Aorta (tissue), 5 donors: ENCODE results near the gene ISX. TPM values are rescaled to one million over a fixed set of nuclear protein-coding genes. Genes with fewer than 3 reads are reported as not detected.

Source experiments
- ATAC-seq: fragments of 200-7000 bp; cut with Tn5 transposase; one replicate; pipeline ENCODE4 v1.9.1; 2022; ENCODE audit warnings: moderate library complexity; ENCODE audit not compliant: low FRiP score
- DNase-seq, 2 donors: peaks; one replicate each; pipeline ENCODE4 v3.0.0-alpha.2; 2020
- H3K27ac ChIP-seq, 2 donors: one replicate each; pipeline ENCODE4 v1.5.1; 2013; ENCODE audit warnings: low read length in 2 of 2, mild to moderate bottlenecking in 2 of 2, moderate library complexity in 2 of 2, control low read depth in 1 of 2, inconsistent platforms in 1 of 2, low read depth in 1 of 2
- H3K27me3 ChIP-seq, 2 donors: one replicate each; pipeline ENCODE4 v1.6.1; 2013; ENCODE audit warnings: control low read depth in 1 of 2, low read length in 1 of 2, mild to moderate bottlenecking in 1 of 2, moderate library complexity in 1 of 2; ENCODE audit not compliant: insufficient read depth in 2 of 2, control insufficient read depth in 1 of 2
- H3K36me3 ChIP-seq, 2 donors: one replicate each; pipeline ENCODE4 v1.6.1; 2013; ENCODE audit warnings: control low read depth in 1 of 2, low read length in 1 of 2, mild to moderate bottlenecking in 1 of 2; ENCODE audit not compliant: insufficient read depth in 2 of 2, control insufficient read depth in 1 of 2
- H3K4me1 ChIP-seq, 2 donors: one replicate each; pipeline ENCODE4 v1.6.1; 2013; ENCODE audit warnings: low read length in 2 of 2, control low read depth in 1 of 2, mild to moderate bottlenecking in 1 of 2, moderate library complexity in 1 of 2; ENCODE audit not compliant: insufficient read depth in 2 of 2, control insufficient read depth in 1 of 2
- H3K4me3 ChIP-seq, 2 donors: one replicate each; pipeline ENCODE4 v1.5.1; 2013; ENCODE audit warnings: low read length in 2 of 2, control low read depth in 1 of 2, mild to moderate bottlenecking in 1 of 2
- H3K9me3 ChIP-seq: one replicate; pipeline ENCODE4 v1.6.1; 2013; ENCODE audit warnings: mild to moderate bottlenecking, low read length; ENCODE audit not compliant: control insufficient read depth
- WGBS, 2 donors: extraction: QIAGEN DNeasy Blood & Tissue Kit; methylation state at CpG; one replicate each; pipeline ENCODE4 v1.1.7; 2013; 5-methylcytosine and 5-hydroxymethylcytosine counted together
- intact Hi-C, 2 donors: fragments of 100-400 bp; cut with DNase I; formaldehyde crosslinking; loops; one replicate each; pipeline versions ENCODE4 v1.14.2 to v1.15.0; 2022
- polyA plus RNA-seq, 2 donors: library from polyadenylated mRNA; stranded (reverse); fragments of 200-250 nt; gene quantifications; one replicate each; pipeline ENCODE4 v1.2.3, GENCODE V29; 2013
- total RNA-seq, 2 donors: library from RNA; stranded (reverse); fragmentation: NEBNext Ultra II Directional; extraction: Animal tissue kit (Norgen Biotek cat#: 25700); gene quantifications; one replicate each; pipeline ENCODE4 v1.2.1, GENCODE V29; 2021
- donor health status: healthy with polysubstance abuse.
- donor health status: Bipolar disorder and iron deficiency.
- donor health status: DM: no; HTN: no; CAD: no.
- donor health status: DM: no; HTN: no; CAD: no.
- donor health status: DM: yes; HTN: yes; CAD: no.

Gene ISX
- total and polyA plus RNA-seq, 4 donors, result 0.13 to 6.8 TPM; not detected in 2

GRCh38 chr22:35059632-35060031, 6.3 kb upstream of the ISX start:
- no peak for ATAC-seq

GRCh38 chr22:35064664-35065063, 1.3 kb upstream of the ISX start:
- H3K27ac ChIP-seq, result no peak overlapping the region
- H3K4me1 ChIP-seq, result no peaks in the 10 kb centered on the region
- DNase-seq (no peak), ATAC-seq (no peak)
- H3K27me3 ChIP-seq, result no peaks in the 10 kb centered on the region
- H3K9me3 ChIP-seq, result peaks cover 1% of the 10 kb centered on the region
- no peak overlapping the region for H3K4me3 ChIP-seq
- 92 to 100% methylated on average over 1 of the region's 1 CpG for WGBS, 2 donors
- no peaks in the 10 kb centered on the region for H3K36me3 ChIP-seq
- intact Hi-C loops, result no loop called here

More at GRCh38 chr22:35059632-35060031, 6.3 kb upstream of the ISX start:
- Histone ChIP-seq H3K4me3 (no peak overlapping the region), H3K27me3 (no peaks in the 10 kb centered on the region), H3K36me3 (no peaks in the 10 kb centered on the region), H3K4me1 (no peaks in the 10 kb centered on the region), H3K9me3 (no peaks in the 10 kb centered on the region), H3K27ac (no peak overlapping the region)
- 97% methylated on average over 3 of the region's 3 CpGs for WGBS, 2 donors
- no peak for DNase-seq
- intact Hi-C loops, result no loop called here

- 0 to 78% methylated on average over 1 of the region's 1 CpG for WGBS, 2 donors
- ATAC-seq, result no peak
- no peaks in the 10 kb centered on the region for H3K27me3 ChIP-seq
Observed at GRCh38 chr22:35065183-35065582, 775 bp upstream of the ISX start.

GRCh38 chr22:35066768-35067167, 810 bp downstream of the ISX start:
- ATAC-seq (no peak), DNase-seq (no peak)
- Histone ChIP-seq H3K36me3 (no peaks in the 10 kb centered on the region), H3K4me3 (no peak overlapping the region), H3K27ac (no peak overlapping the region), H3K9me3 (peaks cover 1% of the 10 kb centered on the region), H3K4me1 (no peaks in the 10 kb centered on the region), H3K27me3 (no peaks in the 10 kb centered on the region)
- intact Hi-C loops, result no loop called here
- WGBS, 2 donors, result 82 to 84% methylated on average over 7 of the region's 7 CpGs

More at GRCh38 chr22:35065183-35065582, 775 bp upstream of the ISX start:
- Histone ChIP-seq H3K9me3 (peaks cover 1% of the 10 kb centered on the region), H3K4me3 (no peak overlapping the region), H3K4me1 (no peaks in the 10 kb centered on the region), H3K36me3 (no peaks in the 10 kb centered on the region), H3K27ac (no peak overlapping the region)
- intact Hi-C loops, result no loop called here
- no peak for DNase-seq

- intact Hi-C loops, result no loop called here
- no peak for DNase-seq
- Histone ChIP-seq H3K4me3 (no peak overlapping the region), H3K36me3 (no peaks in the 10 kb centered on the region), H3K9me3 (peaks cover 1% of the 10 kb centered on the region), H3K27ac (no peak overlapping the region), H3K27me3 (no peaks in the 10 kb centered on the region), H3K4me1 (no peaks in the 10 kb centered on the region)
- no peak for ATAC-seq
- WGBS, 2 donors, result 39 to 55% methylated on average over 1 of the region's 1 CpG
Observed at GRCh38 chr22:35069541-35069940, 3.6 kb downstream of the ISX start.

GRCh38 chr22:35070451-35071093, 4.6 kb downstream of the ISX start:
- H3K27ac ChIP-seq, result no peak overlapping the region
- H3K27me3 ChIP-seq, result no peaks in the 10 kb centered on the region
- no peaks in the 10 kb centered on the region for H3K9me3 ChIP-seq
- H3K4me1 ChIP-seq, result no peaks in the 10 kb centered on the region
- WGBS, 2 donors, result 88 to 94% methylated on average over 2 of the region's 2 CpGs
- no peak overlapping the region for H3K4me3 ChIP-seq
- H3K36me3 ChIP-seq, result no peaks in the 10 kb centered on the region
- intact Hi-C loops, result no loop called here
- ATAC-seq (no peak), DNase-seq (no peak)

GRCh38 chr22:35071784-35072183, 5.8 kb downstream of the ISX start:
- H3K4me3 ChIP-seq, result no peak overlapping the region
- no peak for DNase-seq
- no peaks in the 10 kb centered on the region for H3K27me3 ChIP-seq
- H3K9me3 ChIP-seq, result no peaks in the 10 kb centered on the region
- 58 to 72% methylated on average over 3 of the region's 3 CpGs for WGBS, 2 donors
- H3K36me3 ChIP-seq, result no peaks in the 10 kb centered on the region
- ATAC-seq, result no peak
- H3K27ac ChIP-seq, result no peak overlapping the region
- H3K4me1 ChIP-seq, result no peaks in the 10 kb centered on the region
- intact Hi-C loops, result no loop called here

- no peak for ATAC-seq
- H3K4me1 ChIP-seq, result no peaks in the 10 kb centered on the region
- intact Hi-C loops, result no loop called here
- no peak for DNase-seq
- H3K27ac ChIP-seq, result no peak overlapping the region
- no peaks in the 10 kb centered on the region for H3K9me3 ChIP-seq
- no peaks in the 10 kb centered on the region for H3K27me3 ChIP-seq
- no peak overlapping the region for H3K4me3 ChIP-seq
- WGBS, 2 donors, result 57 to 63% methylated on average over 4 of the region's 4 CpGs
- no peaks in the 10 kb centered on the region for H3K36me3 ChIP-seq
Observed at GRCh38 chr22:35072925-35073324, 7.0 kb downstream of the ISX start.

- Histone ChIP-seq H3K4me1 (no peaks in the 10 kb centered on the region), H3K9me3 (no peaks in the 10 kb centered on the region), H3K36me3 (no peaks in the 10 kb centered on the region), H3K27ac (no peak overlapping the region), H3K27me3 (no peaks in the 10 kb centered on the region), H3K4me3 (no peak overlapping the region)
- 78 to 82% methylated on average over 4 of the region's 4 CpGs for WGBS, 2 donors
- intact Hi-C loops, result no loop called here
- no peak for ATAC-seq
- no peak for DNase-seq
Observed at GRCh38 chr22:35074583-35074982, 8.6 kb downstream of the ISX start.
